Fibroblast of gingiva (primary cell): ENCODE results near the gene SERPINA5.

Source experiments
- DNase-seq: peaks from one replicate; pipeline ENCODE4 v3.0.0-alpha.2; 2011; ENCODE audit warnings: low read depth

The SERPINA5 gene

DNA sequence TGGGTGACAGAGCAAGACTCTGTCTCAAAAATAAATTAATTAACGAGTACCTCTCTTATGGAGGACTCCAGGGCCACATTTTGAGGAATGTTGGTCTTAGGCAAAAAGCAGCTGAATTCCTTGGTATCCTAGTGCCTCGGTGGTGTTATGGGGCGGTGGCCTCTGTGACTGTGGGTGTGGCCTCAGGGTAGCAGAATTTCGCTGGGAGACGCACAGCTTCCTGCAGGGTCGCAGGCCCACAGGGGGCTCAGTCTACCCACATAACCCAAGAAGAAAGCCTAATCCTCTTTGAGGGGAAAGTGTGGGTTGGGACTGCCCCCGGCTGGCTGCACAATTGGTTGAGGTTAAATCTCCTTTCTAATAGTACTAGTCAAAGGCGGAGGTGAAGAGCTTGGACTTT is 31.2 kb upstream of the SERPINA5 start:
- DNase-seq: no peak

DNA sequence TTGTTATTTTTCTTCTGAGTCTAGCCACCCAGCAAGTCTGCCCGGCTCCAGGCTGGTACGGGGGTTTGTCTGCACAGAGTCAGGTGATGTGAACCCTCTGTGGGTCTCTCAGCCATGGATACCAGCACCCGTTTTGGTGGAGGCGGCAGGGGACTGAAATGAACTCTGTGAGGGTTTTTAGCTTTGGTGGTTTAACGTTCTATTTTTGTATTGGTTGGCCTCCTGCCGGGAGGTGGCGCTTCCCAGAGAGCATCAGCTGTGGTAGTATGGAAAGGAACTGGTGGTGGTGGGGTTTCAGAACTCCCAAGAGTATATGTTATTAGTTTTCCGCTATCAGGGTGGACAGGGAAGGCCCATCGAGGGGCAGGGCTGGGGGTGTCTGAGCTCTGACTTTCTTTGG is 25.2 kb upstream of the SERPINA5 start:
- DNase-seq: no peak

DNA sequence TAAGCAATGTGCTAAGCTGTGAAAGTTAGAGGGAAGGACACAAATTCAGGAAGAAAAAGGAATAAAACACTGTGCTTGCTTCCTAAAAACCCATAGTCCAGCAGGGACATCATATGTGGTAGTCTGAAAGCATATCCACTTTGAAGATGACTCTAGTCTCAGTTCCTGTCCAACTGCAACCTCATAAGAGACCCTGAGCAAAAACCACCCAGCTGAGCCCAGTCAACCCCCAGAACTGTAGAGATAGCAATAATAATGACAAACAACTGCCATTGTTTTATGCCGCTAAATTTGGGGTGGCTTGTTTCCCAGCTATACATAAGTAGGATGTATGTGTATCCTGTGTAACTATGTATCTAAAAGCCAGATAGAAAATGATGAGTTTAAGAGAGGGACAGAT is 23.9 kb upstream of the SERPINA5 start:
- no peak for DNase-seq

DNA sequence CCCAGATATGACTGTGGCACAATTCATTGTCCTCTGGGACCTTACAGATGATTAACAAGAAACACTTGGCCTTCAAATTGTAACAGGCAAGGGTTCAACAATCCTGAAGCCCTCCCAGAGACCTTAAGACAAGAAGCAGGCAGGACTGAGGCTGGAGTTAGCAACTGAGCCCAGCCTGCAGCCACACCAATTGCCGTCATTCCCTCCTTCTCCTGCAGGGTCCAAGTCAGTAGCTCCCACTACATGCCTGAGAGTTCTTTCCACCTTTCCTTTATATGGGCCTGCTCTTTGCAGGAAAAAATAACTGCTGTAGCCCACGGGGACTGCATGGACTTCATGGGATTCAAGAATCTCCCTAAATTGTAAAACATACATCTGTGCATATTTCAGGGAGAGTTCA is 22.4 kb upstream of the SERPINA5 start:
- DNase-seq: no peak

DNA sequence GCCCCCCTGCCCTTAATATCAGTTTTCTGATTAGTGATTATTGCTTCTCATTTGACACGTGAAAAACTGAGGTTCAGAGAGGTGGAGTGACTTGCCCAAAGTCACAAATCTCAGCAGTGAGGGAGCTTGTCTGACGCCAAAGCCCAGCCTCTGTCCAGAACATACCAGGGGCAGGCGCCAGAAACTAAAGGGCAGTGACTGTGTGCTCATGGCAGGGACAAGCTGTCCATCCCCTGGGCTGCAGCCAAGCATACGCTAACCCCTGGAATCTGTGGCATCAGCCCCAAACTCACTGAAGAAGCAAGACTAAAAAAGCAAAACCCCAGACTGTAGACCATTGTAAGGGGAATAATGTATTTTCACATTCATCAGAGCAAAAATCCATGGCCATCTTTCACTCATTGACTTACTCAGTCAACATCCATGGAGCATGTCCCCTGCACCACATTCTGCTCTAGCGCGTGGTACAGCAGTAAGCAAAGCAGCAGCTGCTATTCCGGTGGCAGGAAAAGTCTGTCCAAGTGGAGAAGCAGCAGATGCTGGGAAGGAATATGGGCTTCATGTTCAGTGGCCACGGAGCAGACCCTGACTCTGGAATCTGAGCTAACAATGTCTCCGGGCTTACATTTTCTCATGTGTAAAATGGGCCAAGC is 21.5 kb upstream of the SERPINA5 start:
- DNase-seq: peak; percentile 27

DNA sequence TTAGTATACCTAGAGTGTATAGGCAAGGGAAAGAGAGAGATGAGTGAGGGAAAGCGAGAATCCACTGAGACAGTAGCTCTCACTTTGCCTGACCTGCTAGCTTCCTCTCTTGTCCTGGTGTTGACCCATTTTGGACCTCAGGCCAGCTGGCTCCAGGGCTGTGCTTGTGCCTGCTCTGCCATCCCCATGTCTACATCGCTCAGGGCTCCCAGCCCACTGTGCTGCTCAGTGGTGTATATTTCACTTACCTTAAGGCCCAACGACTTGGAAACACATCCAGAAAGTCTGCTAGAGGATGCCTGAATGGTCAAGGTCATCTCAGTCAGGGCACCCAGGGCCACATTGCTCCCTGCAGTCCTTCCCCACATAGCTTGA is 20.9 kb upstream of the SERPINA5 start:
- no peak for DNase-seq

DNA sequence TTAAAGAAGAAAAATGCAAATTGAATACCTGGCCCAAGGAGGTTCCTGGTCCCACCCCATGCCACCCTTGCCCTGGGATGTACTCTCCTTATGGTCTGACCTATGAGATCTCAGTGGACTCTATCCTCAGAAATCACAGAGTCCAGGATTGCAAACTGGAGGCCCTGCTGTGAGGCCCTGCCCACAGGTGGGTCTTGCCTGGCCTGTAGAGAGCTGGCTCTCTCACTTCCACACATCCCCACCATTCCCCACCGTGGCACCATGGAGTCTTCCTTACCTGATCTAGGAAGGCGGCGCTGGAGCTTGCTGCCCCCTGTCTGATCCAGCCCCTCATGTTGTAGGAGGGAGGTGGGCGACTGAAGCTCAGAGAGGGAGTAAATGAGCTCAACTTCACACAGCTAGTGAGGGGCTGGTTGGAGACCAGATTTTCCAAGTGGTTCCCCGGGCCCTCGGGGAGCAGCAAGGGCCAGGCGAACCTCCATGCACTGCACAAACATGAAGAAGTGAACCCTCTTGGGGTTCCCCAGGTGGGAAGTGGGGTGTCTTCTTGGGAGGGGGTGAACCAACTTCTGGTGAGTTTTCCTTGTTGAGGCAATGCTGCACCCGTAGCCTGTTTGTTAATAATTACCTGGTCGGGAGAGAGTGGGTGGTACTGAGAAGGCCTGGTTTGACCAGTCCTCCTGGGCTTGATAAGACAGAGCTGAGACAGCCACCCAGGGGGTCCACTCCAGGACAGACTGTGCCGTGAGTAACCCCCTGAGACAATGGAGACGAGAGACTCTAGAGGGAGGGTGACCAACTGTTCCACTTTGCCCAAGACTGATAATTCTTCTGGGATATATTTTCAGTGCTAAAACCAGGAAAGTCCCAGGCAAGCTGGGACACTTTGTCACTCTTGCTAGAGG is 20.2 kb upstream of the SERPINA5 start, which contains the start of gene SERPINA4:
TSS of gene SERPINA4 (plus strand) at position 692 of the 905 bp plus-strand sequence. CDS start 2,041 bp downstream, outside the sequence.
- DNase-seq: no peak

DNA sequence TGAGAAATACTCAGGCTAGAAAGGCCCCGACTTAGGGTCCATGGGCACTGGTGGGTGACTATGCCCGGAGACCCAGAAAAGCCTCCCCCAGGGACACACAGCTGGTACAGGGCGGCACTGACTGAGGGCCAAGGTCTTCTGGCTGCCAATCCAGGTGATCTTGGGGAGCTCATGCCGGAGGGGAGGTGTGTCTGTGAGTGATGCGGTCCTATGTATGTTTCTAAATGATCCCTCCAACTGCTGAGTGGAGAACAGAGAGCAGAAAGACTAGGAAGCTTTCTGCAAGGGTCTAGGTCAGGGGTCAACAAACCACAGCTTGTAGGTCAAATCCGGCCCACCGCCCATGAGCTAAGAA is 19.6 kb upstream of the SERPINA5 start:
- DNase-seq: no peak

DNA sequence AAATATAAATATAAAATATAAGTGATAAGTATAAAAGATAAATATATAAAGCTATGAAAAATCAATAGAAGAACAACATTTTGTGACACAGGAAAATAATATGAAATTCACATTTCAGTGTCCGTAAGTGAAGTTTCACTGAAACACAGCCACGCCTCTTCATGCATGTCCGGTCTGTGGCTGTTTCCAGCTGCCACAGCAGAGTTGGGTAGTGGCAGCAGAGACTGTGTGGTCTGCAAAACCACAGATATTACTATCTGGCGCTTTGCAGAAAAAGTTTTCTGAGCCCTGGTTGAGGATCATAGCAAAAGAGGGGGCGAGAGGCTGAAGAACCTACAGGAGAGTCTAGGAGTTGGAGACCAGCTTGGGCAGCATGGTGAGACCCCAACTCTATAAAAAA is 19.2 kb upstream of the SERPINA5 start:
- no peak for DNase-seq

DNA sequence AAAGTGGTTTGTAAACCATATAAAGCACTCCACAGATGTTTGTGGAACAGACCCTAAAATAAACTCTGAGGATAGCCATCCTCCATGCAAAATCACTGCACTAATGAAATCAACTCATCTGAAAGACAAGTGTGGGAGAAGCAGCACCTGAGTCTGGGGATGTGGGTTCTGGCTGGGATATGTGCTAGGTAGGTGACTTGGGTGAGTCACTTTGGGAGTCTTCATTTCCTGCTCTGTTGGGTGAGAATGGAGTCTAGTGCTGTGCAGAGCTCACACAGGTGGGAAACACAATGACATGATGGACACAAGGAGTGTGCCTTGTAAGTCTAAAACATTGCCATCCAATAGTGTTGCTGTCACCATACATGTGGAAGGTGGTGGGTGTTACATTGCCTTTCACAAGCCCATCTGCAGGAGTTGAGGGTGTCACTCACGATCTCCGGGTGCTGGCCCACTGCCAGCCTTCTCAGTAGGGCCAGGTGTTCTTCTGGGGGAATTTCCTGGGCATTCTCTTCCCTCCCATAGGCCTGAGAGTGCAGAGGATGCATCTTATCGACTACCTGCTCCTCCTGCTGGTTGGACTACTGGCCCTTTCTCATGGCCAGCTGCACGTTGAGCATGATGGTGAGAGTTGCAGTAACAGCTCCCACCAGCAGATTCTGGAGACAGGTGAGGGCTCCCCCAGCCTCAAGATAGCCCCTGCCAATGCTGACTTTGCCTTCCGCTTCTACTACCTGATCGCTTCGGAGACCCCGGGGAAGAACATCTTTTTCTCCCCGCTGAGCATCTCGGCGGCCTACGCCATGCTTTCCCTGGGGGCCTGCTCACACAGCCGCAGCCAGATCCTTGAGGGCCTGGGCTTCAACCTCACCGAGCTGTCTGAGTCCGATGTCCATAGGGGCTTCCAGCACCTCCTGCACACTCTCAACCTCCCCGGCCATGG is 18.0 kb upstream of the SERPINA5 start:
- DNase-seq: no peak

DNA sequence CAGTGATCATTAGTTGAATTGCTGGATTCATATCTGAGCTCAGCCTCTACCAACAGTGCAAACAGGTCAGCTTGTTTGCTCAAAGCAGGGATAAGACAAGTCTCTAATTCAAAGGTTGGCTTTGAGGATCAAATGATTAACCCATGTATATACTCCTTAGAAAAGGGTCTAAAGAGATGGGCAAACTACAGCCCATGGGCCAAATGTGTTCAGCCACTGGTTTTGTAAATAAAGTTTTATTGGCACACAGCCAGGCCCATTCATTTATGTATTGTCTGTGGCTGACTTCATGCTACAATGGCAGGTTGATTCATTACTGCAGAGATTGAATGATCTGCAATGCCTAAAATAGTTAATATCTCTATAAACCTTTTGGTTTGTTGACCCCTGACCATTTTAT is 16.8 kb upstream of the SERPINA5 start:
- no peak for DNase-seq

DNA sequence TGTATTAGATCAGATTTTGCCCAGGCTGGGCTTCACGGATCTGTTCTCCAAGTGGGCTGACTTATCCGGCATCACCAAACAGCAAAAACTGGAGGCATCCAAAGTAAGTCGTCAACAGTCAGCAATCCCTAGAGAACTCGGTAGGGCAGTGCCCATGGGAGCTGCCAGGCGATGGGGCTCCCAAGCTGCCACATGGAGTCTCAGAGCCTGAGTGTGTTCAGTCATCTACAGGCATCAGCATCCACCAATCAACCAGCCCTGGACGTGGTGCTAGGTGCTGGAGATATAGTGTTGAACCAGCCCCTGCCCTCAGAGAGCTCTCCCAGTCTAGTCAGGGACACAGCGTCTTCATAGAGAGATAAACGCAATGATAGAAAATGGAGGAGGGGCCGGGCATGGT is 13.0 kb upstream of the SERPINA5 start:
- DNase-seq: no peak

DNA sequence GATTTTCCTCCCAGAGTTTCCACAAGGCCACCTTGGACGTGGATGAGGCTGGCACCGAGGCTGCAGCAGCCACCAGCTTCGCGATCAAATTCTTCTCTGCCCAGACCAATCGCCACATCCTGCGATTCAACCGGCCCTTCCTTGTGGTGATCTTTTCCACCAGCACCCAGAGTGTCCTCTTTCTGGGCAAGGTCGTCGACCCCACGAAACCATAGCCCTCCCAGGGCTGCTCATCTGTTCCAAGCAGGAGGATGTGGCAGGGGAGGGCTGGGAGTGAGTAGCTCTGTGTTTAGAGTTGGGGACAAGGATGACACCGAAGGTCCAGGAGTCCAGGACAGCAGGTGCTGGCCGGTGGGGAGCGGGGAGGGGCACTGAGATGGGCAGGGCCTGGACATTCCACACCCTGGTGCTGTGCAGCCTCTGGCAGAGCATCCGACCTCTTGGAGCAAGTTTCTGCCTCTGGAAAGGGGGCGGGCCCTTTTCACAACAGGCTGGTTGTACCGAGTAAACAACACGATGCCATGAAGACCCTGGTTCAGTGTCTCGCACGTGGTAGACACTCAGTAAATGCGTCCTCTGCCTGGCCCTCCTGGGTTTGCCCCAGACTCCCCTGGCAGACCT is 11.7 kb upstream of the SERPINA5 start:
- DNase-seq: no peak

DNA sequence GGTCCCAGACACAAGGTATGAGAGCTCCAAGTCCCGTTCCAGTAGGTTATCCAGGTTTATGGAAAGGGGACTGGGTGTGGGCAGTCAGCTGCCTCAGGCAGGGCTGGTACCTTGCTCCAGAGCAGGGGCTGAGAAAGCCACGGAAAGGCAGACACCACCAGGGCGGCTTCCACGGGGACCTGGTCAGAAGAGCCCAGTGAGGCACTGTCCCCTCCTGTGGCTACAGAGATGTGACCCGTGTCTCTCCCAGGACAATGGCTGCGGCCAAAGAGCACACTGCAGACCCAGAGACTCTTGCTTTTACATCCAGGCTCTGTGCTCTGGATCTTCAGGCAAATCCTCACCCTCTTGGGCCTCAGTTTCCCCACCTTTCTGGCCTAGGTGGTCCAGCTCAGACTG is 11.2 kb upstream of the SERPINA5 start:
- DNase-seq: no peak

DNA sequence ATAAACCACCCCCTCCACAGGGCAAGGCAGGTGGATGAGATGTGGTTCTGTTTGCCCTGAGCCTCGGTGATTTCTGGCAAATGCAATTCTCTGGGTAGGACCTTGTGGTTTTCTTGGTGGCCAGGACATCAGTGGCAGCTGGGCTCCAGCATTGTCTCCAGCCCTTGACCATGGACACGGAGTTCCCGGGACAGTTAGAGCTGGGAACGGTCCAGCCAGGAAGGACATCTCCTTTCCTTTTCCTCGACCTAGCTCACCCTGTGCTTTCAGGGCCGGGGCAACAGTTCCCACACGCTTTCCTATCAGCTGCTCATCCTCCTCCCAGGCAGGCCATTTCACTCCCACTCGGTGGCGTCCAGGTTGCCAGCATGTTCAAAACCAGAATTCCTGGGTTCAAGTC is 10.8 kb upstream of the SERPINA5 start:
- no peak for DNase-seq

DNA sequence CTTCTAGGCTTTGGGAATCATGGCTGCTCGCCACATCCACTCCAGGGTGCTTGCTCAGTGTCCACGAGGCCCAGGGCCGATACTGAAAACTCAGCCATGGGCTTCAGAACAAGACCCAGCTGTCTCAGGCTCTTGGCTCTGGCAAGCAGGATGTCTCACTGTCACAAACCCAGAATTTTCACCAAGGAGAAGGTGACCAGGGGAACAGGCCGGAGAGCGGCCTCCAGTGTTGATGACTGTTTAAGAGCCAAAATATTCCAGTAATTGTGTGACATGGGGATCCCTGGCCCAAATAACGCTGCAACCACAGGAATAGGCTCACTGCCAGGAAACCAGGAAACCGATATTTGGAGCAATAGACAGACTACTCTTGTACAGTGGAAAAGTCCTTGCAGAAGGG is 9.8 kb upstream of the SERPINA5 start:
- DNase-seq: peak; percentile 15

DNA sequence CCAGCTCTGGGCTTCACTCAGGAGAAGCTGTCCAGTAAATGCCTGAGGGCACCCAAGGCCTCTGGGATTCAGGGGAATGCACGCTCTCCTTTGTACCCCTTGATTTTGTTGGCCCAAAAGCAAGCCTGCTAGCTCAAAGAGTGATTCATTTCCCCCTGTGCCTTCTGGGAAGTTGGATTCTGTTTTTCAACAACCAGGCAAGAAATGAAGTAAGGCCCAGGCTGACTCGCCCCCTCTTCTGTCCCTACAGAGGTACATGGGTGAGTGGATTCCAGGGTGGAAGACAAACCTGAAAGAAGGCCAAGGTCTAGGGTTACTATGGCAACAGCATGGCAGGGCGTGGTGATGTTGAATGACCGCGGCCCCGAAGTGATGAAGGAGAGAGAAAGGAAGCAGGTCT is 9.3 kb upstream of the SERPINA5 start:
- peak; percentile 41 for DNase-seq

DNA sequence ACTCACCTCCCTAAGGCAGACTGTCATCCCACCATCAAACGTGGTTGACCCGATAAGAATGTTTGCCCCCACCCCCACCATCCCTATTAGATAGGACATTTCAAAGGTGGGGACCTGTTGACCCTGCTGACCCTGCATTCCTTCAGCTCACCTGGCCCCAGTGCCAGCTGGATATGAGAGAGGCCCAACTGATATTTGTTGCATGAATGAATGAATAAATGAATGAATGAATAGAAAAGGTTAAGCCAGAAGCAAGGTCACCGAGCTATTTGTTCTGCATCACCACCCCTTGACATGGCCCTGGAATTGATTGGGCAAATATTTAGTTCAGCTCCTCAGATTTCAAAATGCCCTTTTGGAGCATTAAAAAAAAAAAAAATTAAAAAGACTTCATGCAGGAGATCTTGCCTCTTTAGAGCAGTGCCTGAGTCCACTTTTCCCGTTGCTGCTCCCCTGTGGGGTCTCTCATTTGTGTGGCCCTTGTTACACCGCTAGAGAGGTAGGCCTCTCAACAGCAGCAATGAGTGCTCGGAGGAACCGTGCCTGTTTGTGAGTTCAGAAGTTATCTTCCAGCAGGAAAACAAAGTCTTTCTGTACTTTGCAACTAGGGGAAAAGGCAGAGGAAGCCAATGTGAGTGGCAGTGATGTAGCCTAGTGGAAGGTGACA is 8.5 kb upstream of the SERPINA5 start:
- DNase-seq: no peak

DNA sequence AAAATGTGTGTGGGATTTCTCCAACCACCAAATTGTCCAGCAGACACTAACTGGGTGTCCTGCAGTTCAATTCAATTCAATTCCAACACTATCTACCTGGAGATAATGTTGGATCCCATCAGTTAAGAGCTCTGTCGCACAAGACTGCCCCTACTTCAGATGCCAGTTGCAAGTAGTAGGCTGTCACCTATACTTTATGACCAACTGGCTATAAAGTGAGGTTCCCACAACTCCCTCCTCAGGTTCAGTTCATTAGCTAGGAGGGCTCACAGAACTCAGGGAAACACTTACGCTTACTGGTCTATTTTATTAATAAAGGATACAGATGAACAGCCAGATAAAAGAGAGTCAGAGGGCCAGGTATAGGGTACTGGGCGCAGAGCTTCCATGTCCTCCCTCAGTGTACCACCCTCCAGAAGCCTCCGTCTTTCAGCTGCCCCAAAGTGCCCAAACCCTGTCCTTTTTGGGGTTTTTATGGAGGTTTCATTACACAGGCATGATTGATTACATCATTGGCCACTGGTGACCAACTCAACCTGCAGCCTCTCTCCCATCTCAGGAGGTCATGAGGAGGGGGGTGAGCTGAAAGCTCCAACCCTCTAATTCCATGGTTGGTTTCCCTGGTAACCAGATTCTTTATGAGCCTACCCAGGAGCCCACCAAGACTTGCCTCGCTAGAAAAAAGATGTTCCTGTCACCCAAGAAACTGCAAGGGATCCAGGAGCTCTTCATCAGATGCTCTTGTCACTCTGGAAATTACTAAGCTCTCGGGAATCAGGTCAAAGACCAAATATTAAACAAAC is 7.5 kb upstream of the SERPINA5 start:
- DNase-seq: no peak

DNA sequence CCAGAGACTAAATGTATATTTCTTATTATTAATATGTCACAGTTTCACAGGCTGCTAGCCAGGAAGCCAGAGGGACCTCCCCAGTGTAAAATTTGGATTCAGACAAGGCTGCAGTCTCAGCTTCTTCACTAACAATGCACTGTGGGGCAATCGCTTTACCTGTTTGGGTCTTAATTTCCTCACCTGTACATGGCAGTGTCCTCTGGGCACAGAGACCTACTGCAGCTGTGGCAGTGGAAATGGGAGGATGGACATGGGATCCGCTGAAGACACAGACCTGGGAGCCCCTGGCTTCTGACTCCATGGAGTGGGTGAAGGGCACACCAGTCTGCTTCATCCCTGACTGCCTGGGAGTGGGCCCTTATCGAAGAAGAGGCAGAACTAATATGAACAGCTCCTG is 6.9 kb upstream of the SERPINA5 start:
- no peak for DNase-seq
